HL-60 (cell line): ENCODE data around the gene ADGRL3.

ENCODE experiments used
- CTCF ChIP-seq: IDR thresholded peaks from one replicate; pipeline ENCODE4 v1.5.1; 2011; ENCODE audit warnings: low read length, control low read depth, inconsistent platforms; ENCODE audit not compliant: insufficient read depth
- POLR2AphosphoS5 ChIP-seq: IDR thresholded peaks from 2 replicates; pipeline ENCODE4 v1.6.1; 2012; ENCODE audit warnings: low read depth
- SPI1 ChIP-seq: IDR thresholded peaks from 2 replicates; pipeline ENCODE4 v1.6.1; 2012; ENCODE audit warnings: low read depth, mild to moderate bottlenecking, borderline replicate concordance
- TF ChIP-seq, protein P1 (sequence below): IDR thresholded peaks from 2 replicates; pipeline ENCODE4 v1.6.1; 2012; ENCODE audit warnings: low read depth; ENCODE audit not compliant: insufficient replicate concordance

- no peak for TF ChIP-seq CTCF
- TF ChIP-seq SPI1: no peak
- TF ChIP-seq POLR2AphosphoS5: no peak
- TF ChIP-seq, protein P1, sequence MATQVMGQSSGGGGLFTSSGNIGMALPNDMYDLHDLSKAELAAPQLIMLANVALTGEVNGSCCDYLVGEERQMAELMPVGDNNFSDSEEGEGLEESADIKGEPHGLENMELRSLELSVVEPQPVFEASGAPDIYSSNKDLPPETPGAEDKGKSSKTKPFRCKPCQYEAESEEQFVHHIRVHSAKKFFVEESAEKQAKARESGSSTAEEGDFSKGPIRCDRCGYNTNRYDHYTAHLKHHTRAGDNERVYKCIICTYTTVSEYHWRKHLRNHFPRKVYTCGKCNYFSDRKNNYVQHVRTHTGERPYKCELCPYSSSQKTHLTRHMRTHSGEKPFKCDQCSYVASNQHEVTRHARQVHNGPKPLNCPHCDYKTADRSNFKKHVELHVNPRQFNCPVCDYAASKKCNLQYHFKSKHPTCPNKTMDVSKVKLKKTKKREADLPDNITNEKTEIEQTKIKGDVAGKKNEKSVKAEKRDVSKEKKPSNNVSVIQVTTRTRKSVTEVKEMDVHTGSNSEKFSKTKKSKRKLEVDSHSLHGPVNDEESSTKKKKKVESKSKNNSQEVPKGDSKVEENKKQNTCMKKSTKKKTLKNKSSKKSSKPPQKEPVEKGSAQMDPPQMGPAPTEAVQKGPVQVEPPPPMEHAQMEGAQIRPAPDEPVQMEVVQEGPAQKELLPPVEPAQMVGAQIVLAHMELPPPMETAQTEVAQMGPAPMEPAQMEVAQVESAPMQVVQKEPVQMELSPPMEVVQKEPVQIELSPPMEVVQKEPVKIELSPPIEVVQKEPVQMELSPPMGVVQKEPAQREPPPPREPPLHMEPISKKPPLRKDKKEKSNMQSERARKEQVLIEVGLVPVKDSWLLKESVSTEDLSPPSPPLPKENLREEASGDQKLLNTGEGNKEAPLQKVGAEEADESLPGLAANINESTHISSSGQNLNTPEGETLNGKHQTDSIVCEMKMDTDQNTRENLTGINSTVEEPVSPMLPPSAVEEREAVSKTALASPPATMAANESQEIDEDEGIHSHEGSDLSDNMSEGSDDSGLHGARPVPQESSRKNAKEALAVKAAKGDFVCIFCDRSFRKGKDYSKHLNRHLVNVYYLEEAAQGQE: no peak
Observed at GRCh38 chr4:61630548-61630947, 430.4 kb downstream of the ADGRL3 start.
